Ascending aorta (tissue), 2 donors: ENCODE measurements around the gene TBRG1. TPM values are rescaled to one million over a fixed set of nuclear protein-coding genes. Genes with fewer than 3 reads are reported as not detected.

Experiments
- DNase-seq, 2 donors: peaks; one replicate each; pipeline ENCODE4 v3.0.0-alpha.2; 2019; ENCODE audit warnings: low spot score in 2 of 2
- H3K27ac ChIP-seq, 2 donors: fragments of 200-600 bp; sonication (generic); one replicate each; pipeline ENCODE4 v1.5.1; 2016 to 2017; ENCODE audit warnings: mild to moderate bottlenecking in 1 of 2
- H3K27me3 ChIP-seq: fragments of 200-600 bp; sonication (generic); one replicate; pipeline ENCODE4 v1.5.1; 2017
- H3K36me3 ChIP-seq, 2 donors: fragments of 200-600 bp; sonication (generic); one replicate each; pipeline ENCODE4 v1.5.1; 2016
- H3K4me1 ChIP-seq, 2 donors: fragments of 200-600 bp; sonication (generic); one replicate each; pipeline ENCODE4 v1.5.1; 2016 to 2017; ENCODE audit warnings: mild to moderate bottlenecking in 1 of 2
- H3K4me3 ChIP-seq, 2 donors: fragments of 200-600 bp; sonication (generic); one replicate each; pipeline ENCODE4 v1.5.1; 2016 to 2017; ENCODE audit warnings: mild to moderate bottlenecking in 1 of 2
- H3K9me3 ChIP-seq, 2 donors: fragments of 200-600 bp; sonication (generic); one replicate each; pipeline ENCODE4 v1.5.1; 2016
- intact Hi-C: fragments of 100-400 bp; cut with DNase I; formaldehyde crosslinking; loops from one replicate; pipeline ENCODE4 v1.15.1; 2023
- total RNA-seq: library from RNA; depleted of rRNA; stranded (reverse); fragments of >200 nt; gene quantifications from one replicate; pipeline ENCODE4 v1.1.0, GENCODE V29; 2016
- TF ChIP-seq, protein P1 (sequence below), 3 experiments: fragments of 200-600 bp in 2 of 3; fragments of 450-650 bp in 1 of 3; sonication (generic) in 2 of 3; IDR thresholded peaks; one replicate each; pipeline ENCODE4 v1.5.1; 2016 to 2019; ENCODE audit warnings: antibody characterized with exemption in 3 of 3, mild to moderate bottlenecking in 1 of 3, moderate library complexity in 1 of 3

Gene TBRG1
- total RNA-seq, 1 donor from 2014 or later, result 21.2 TPM

DNA sequence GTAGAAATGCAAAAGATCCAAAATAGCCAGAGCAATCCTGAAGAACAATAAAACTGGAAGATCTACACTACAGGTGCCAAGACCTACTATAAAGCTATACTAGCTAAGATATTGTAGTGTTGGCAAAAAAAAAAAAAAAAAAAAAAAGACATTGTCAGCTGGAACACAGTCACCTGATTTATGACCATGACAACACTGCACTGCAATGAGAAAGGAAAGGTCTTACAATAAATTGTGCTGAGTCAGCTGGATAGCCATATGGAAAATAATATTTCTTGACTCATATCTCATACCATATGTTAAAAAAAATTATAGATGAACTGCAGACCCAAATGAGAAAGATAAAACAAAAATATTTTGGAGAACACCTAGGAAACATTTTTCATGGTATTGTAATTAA, 14.5 kb upstream of the TBRG1 start:
- H3K36me3 ChIP-seq, result no peaks in the 10 kb centered on the region
- no peaks in the 10 kb centered on the region for H3K9me3 ChIP-seq
- TF ChIP-seq, protein P1, sequence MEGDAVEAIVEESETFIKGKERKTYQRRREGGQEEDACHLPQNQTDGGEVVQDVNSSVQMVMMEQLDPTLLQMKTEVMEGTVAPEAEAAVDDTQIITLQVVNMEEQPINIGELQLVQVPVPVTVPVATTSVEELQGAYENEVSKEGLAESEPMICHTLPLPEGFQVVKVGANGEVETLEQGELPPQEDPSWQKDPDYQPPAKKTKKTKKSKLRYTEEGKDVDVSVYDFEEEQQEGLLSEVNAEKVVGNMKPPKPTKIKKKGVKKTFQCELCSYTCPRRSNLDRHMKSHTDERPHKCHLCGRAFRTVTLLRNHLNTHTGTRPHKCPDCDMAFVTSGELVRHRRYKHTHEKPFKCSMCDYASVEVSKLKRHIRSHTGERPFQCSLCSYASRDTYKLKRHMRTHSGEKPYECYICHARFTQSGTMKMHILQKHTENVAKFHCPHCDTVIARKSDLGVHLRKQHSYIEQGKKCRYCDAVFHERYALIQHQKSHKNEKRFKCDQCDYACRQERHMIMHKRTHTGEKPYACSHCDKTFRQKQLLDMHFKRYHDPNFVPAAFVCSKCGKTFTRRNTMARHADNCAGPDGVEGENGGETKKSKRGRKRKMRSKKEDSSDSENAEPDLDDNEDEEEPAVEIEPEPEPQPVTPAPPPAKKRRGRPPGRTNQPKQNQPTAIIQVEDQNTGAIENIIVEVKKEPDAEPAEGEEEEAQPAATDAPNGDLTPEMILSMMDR (IDR thresholded peaks at IDR 0.05), result no peak
- no peak overlapping the region for H3K4me3 ChIP-seq
- intact Hi-C loops, result no loop called here
- no peak for DNase-seq
- H3K4me1 ChIP-seq, result no peaks in the 10 kb centered on the region
- H3K27ac ChIP-seq, result no peak overlapping the region
- H3K27me3 ChIP-seq, result no peaks in the 10 kb centered on the region

DNA sequence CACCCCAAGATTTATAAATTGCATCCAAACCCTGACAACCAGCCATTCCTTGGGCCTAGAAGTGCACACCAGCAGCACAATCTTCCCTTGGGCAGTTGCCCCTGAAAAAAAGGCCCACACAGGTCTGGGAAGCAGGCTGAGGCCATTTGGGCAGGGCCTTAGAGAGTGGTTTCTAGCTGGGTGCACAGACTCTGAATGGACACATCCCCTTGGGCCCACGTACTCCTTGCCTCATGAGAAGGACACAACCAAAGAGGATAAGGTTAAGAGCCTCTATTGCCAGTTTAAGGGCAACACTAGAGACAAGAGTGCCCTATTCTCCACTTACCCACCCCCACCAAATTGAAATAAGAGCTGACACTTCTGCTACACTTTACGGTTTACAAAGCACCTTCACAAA, 12.4 kb upstream of the TBRG1 start:
- Histone ChIP-seq H3K4me3 (no peak overlapping the region), H3K36me3 (no peaks in the 10 kb centered on the region), H3K27ac (no peak overlapping the region), H3K4me1 (no peaks in the 10 kb centered on the region), H3K27me3 (no peaks in the 10 kb centered on the region), H3K9me3 (no peaks in the 10 kb centered on the region)
- intact Hi-C loops, result no loop called here
- TF ChIP-seq, protein P1 (IDR thresholded peaks at IDR 0.05), result no peak
- no peak for DNase-seq

DNA sequence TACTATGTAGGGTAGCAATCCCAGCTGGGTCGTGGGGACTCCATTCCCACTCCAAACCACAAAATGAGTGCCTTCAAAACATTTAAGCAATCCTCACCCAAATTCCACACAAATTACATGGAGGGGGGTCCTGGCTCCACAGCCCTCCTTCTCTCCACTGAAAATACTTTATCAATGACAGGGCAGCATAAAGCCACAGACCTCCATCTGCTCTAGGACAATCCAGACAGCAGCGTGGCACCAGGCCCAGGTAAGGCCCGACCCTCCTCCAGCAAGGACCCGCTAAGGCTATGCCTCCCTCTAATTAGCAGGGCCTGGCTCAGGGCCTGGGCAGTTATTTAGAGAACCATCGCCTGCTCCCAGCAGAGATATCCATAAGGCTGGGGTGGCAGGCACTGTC, 11.6 kb upstream of the TBRG1 start, which contains the start of gene PANX3:
PANX3 (plus strand) TSS at position 365 of the 400 bp plus-strand sequence. CDS start 129 bp downstream, outside the sequence.
- DNase-seq, result no peak
- no peaks in the 10 kb centered on the region for H3K36me3 ChIP-seq
- no peaks in the 10 kb centered on the region for H3K9me3 ChIP-seq
- no peak within 1 kb of the TSS for H3K27ac ChIP-seq
- H3K27me3 ChIP-seq, result no peaks in the 10 kb centered on the region
- TF ChIP-seq, protein P1 (IDR thresholded peaks at IDR 0.05), result no peak
- intact Hi-C loops, result no loop called here
- H3K4me1 ChIP-seq, result no peaks in the 10 kb centered on the region
- no peak within 1 kb of the TSS for H3K4me3 ChIP-seq

DNA sequence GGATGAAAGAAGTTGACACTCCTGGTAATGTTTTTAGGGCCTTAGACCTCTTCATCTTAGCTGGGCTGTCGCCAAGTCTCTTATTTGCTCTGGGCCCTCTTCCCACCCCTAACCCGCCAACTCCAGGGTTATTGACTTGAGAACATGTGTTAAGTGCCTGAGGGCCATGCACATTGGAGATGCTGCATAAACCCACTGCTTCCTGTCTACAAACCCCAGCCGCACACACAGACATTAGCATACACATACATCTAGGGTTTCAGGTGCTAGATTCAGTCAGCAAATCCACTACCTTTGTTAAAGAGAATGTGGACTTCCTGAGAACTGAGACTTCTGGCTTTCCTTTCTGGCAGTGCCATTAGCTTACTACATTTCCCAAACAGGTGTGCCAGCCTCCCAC, 10.6 kb upstream of the TBRG1 start:
- H3K27ac ChIP-seq, result no peak overlapping the region
- no peaks in the 10 kb centered on the region for H3K27me3 ChIP-seq
- H3K36me3 ChIP-seq, result no peaks in the 10 kb centered on the region
- no peaks in the 10 kb centered on the region for H3K4me1 ChIP-seq
- TF ChIP-seq, protein P1 (IDR thresholded peaks at IDR 0.05), result no peak
- no peak for DNase-seq
- intact Hi-C loops, result no loop called here
- no peaks in the 10 kb centered on the region for H3K9me3 ChIP-seq
- H3K4me3 ChIP-seq, result no peak overlapping the region

DNA sequence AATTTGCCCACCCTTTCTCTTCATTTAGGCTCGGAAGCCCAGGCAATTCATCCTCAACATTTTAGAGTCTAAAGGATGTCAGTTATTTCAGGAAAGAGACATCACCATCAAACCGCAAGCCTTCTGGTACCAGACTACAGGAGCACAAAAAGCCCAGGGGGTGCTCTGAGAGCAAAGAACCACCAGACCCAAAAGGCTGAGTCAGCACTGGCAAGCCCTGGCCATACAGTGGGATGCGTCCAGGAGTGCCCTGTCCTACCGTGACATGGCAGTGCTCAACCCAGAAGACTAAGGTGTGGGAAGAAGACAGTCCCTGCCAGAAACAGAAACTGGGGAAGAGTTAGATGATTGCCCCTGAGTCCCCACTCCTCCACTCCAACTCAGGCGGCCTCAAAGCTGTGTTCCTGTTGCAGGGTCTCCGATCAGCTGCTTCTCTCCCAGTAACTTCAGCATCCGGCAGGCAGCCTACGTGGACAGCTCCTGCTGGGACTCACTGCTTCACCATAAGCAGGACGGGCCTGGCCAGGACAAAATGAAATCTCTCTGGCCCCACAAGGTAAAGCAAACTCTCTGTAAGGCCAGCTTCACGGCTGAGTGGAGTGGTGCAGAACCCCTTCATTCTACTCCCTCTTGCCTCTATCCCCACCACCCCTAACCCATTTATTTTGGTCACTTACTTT, 10.0 kb upstream of the TBRG1 start:
- TF ChIP-seq, protein P1 (IDR thresholded peaks at IDR 0.05), result no peak
- DNase-seq, result no peak
- no peaks in the 10 kb centered on the region for H3K9me3 ChIP-seq
- no peak overlapping the region for H3K27ac ChIP-seq
- no peaks in the 10 kb centered on the region for H3K36me3 ChIP-seq
- H3K4me1 ChIP-seq, result no peaks in the 10 kb centered on the region
- intact Hi-C loops, result no loop called here
- H3K4me3 ChIP-seq, result no peak overlapping the region
- H3K27me3 ChIP-seq, result no peaks in the 10 kb centered on the region
